ENCODE measurements around the gene ERICH6B.

DNA sequence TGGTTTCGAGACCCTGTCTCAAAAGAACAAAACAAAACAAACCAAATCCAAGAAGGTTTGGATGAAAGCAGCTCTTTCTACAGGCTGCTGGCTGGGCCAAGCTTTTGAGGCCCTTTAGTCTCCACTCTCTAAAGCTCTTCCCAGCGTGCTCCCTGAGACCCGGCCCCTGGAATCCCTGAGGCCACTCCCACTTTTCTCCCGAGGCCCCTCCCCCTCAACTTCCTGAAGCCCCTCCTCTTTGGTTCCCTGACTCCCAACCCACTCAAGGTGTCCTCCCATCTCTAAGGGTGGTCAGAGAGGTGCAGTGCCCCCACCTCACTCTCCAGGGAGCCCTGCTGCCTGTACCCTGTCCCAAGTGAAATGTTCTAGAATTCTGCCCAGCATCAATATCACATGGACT, 10.6 kb downstream of the ERICH6B start:
- no peak for TF ChIP-seq POLR2AphosphoS5 (IDR thresholded peaks at IDR 0.05; ENCODE audit: borderline replicate concordance, low read depth, low read length)
- no peak for TF ChIP-seq EZH2 (IDR thresholded peaks at IDR 0.05)
- TF ChIP-seq FOXP2 (optimal IDR thresholded peaks at IDR 0.05; ENCODE audit: control extremely low read depth, extremely low read length, insufficient read depth), result no peak
